ENCODE measurements around the gene TTYH2. TPM values are rescaled to one million over a fixed set of nuclear protein-coding genes. Genes with fewer than 3 reads are reported as not detected.
"Not testable (repeated sequence)": the region's sequence is repeated elsewhere in the genome, so short reads cannot be mapped to it uniquely, and the experiment has no call there.

Gene TTYH2
- polyA plus RNA-seq, 4 donors = 14.8 to 39.4 (median 15.9) TPM

GRCh38 chr17:74280093-74280513 is 66.7 kb downstream of the TTYH2 start:
- no peak for DNase-seq (ENCODE audit: low read depth in 4 of 4, low spot score in 3 of 4)

DNA sequence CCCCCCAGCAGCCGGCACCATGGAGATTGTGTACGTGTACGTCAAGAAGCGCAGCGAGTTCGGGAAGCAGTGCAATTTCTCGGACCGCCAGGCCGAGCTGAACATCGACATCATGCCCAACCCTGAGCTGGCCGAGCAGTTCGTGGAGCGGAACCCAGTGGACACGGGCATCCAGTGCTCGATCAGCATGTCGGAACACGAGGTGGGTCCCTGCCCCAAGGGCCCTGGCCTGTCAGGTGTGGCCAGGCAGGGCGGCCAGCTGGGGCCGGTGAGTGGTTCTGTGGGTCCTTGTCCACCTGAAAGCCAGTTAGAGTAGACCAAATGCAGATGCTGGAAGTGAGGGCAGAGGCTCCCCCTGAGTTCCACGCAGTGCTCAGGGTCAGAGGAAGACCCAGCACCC is 68.4 kb downstream of the TTYH2 start:
- no peak for DNase-seq (ENCODE audit: low read depth in 4 of 4, low spot score in 3 of 4)

- DNase-seq (ENCODE audit: low read depth in 4 of 4, low spot score in 3 of 4) = not testable (repeated sequence)
Observed at GRCh38 chr17:74282274-74282586, 68.9 kb downstream of the TTYH2 start.

- no peak for DNase-seq (ENCODE audit: low read depth in 4 of 4, low spot score in 3 of 4)
Observed at GRCh38 chr17:74282587-74283370, 69.4 kb downstream of the TTYH2 start.

DNA sequence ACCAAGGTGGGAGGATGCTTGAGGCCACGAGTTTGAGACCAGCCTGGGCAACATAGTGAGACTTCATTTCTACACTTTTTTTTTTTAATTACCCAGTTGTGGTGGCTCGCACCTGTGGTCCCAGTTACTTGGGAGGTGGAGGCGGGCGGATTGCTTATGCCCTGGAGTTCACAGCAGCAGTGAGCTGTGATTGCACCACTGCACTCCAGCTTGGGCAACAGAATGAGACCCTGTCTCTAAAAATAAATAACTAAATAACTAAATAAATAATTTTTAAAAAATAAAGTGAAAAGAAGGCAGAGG is 70.0 kb downstream of the TTYH2 start:
- DNase-seq (ENCODE audit: low read depth in 4 of 4, low spot score in 3 of 4) = no peak

DNA sequence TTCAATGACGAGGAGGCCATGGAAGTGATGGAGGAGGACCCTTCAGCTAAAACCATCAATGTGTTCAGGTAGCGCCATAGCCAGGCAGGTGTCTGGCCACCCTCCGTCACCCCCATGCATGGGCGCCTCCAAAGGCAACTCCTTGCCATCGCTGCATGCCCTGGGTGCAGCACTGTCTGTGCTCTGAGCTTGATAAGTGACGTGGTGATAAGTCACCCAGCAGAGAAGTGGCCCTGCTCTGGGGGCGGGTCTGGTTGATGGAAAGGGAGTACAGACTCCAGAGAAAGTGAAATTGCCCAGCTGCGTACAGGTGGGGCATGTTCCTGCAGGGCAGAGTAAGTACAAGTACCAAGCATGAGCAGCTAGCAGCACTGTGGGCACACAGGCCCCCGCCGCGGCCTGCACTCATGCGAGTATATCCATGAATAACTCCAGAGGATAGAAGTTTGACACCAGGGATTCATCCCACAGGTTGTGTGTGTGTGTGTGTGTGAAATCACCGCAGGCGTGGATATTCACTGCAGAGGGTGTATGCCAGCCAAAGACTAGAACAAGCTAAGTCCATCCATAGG is 73.7 kb downstream of the TTYH2 start:
- no peak for DNase-seq (ENCODE audit: low read depth in 4 of 4, low spot score in 3 of 4)

- DNase-seq (ENCODE audit: low read depth in 4 of 4, low spot score in 3 of 4) = no peak
Observed at GRCh38 chr17:74288785-74289184, 75.4 kb downstream of the TTYH2 start.

DNA sequence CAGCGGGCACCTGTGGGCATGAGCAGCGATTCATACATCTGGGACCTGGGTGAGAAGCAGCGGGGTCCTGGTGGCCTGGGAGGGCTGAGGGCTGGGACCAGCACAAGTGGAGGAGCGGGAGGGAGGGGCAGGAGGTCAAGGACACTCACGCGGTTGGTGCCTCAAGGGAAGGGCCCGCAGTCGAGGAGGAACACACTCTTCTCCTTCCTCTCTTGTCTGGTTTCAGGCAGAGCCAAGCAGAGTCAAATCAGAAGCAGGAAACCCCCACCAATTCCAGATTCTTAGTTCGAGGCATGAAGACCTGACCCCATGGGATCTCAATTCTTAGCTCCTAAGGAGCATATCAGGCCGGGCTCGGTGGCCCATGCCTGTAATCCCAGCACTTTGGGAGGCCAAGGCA is 76.3 kb downstream of the TTYH2 start:
- no peak for DNase-seq (ENCODE audit: low read depth in 4 of 4, low spot score in 3 of 4)

- DNase-seq (ENCODE audit: low read depth in 4 of 4, low spot score in 3 of 4) = no peak
Observed at GRCh38 chr17:74290340-74290739, 77.0 kb downstream of the TTYH2 start.

DNA sequence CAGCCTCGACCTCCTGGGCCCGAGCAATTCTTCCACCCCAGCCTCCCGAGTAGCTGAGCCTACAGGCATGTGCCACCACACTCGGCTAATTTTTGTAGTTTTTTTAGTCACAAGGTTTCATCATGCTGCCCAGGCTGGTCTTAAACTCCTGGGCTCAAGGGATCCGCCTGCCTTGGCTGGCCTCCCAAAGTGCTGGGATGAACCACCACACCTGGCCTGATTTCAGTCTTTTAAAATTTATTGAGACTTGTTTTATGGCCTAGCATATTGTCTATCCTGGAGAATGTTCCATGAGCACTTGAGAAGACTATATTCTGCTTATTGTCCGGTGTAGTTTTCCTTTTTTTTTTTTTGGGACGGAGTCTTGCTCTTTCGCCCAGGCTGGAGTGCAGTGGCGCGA is 79.1 kb downstream of the TTYH2 start:
- no peak for DNase-seq (ENCODE audit: low read depth in 4 of 4, low spot score in 3 of 4)

- no peak for DNase-seq (ENCODE audit: low read depth in 4 of 4, low spot score in 3 of 4)
Observed at GRCh38 chr17:74295625-74296547, 82.5 kb downstream of the TTYH2 start.

DNA sequence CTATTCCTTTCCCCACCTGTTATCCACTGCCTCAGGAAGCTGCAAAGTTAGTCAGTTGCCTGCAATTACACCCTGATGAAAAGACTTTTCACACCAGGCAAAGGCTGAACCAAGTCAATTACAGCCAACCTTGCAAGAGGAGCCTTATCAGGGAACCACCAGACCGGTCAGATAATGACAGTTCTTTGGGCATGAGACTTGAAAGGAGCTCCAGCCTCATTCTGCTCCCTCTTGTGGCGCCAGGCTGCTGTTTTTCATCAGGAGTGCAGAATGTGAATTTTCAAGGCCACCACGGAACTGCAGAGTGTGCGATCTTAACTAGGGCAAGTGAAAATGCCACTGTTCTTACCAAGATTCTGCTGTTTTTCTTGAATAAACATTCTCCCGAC is 83.2 kb downstream of the TTYH2 start:
- no peak for DNase-seq (ENCODE audit: low read depth in 4 of 4, low spot score in 3 of 4)

- DNase-seq (ENCODE audit: low read depth in 4 of 4, low spot score in 3 of 4) = no peak
Observed at GRCh38 chr17:74297941-74298340, 84.6 kb downstream of the TTYH2 start.

DNA sequence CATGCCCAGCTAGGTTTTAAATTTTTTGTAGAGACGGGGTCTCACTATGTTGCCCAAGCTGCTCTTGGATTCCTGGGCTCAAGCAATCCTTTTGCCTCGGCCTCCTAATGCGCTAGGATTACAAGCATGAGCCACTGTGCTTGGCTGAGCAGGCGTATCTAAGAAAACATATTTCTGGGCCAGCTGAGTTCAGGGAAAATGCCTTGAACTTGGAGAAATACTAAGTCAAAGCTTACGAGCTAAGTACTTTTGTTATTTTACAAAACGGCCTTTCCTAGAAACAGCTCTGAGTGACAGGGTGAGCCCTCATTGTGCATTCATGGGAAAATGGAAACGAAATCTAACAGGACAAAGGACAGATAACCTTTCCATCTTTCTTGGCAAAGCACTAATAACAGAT is 85.4 kb downstream of the TTYH2 start:
- DNase-seq (ENCODE audit: low read depth in 4 of 4, low spot score in 3 of 4) = no peak

- DNase-seq (ENCODE audit: low read depth in 4 of 4, low spot score in 3 of 4) = no peak
Observed at GRCh38 chr17:74299226-74300009, 86.0 kb downstream of the TTYH2 start.

- DNase-seq (ENCODE audit: low read depth in 4 of 4, low spot score in 3 of 4) = no peak
Observed at GRCh38 chr17:74303305-74303704, 89.9 kb downstream of the TTYH2 start.

DNA sequence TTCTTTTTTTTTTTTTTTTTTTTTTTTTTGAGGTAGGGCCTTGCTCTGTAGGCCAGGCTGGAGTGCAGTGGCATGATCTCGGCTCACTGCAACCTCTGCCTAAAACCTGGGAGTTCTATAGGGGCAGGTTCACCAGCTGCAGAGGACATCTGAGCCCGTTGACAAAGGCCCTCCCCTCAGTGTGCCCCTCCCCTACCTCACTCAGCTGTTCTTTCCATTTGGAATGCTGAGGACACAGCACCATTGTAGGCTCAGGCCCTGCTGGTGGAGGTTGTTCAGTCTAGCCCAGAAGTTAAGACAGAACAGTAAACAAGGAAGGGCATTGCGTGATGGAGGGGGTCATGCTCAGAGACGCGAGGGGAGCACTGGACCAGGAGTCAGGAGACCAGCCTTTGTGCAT is 90.8 kb downstream of the TTYH2 start:
- no peak for DNase-seq (ENCODE audit: low read depth in 4 of 4, low spot score in 3 of 4)

DNA sequence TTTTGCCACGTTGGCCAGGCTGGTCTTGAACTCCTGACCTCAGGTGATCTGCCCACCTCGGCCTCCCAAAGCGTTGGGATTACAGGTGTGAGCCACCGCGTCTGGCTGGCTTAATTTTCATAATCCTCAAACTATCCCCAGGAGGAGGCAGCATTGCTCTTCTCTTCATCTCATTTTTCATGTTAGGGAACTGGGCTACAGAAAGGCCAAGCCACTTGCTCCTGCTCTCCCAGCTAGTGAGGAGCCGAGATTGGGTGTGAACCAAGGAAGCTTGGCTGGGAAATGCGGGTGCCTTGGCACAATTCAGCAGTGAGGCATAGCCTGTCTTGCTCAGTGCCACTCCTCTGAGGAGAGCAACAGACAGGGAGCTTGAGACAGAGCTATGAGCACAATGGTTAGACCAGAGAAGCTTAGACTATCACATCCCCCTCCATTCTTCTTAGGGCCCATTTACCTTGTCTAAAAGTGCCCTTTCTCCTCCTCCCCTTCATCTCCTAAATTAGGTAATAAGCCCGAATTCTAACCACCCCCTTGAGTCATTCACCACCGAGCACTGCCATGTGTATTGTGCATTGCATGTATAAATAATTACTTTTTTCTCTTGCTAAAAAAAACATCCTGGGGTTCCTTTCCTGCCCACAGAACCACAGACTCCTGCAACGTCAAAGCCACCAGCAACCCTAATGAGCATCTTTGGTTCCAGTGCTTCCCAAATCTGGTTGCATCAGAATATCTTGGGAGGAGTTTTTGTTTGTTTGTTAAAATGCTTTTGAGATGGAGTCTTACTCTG is 92.7 kb downstream of the TTYH2 start:
- DNase-seq (ENCODE audit: low read depth in 4 of 4, low spot score in 3 of 4) = no peak

GRCh38 chr17:74307984-74308773 is 94.8 kb downstream of the TTYH2 start:
- no peak for DNase-seq (ENCODE audit: low read depth in 4 of 4, low spot score in 3 of 4)

Data from left renal pelvis (tissue), 4 donors.